DMS114 treated with DMSO at 0.1 percent for 48 hours (cell line): ENCODE measurements around the gene GRIN2A.
A peak's percentile ranks its signal among the peaks of the same experiment; 100 is the strongest.
"Not testable (repeated sequence)": the region's sequence is repeated elsewhere in the genome, so short reads cannot be mapped to it uniquely, and the experiment has no call there.

Source experiments
- DNase-seq: peaks from one replicate; lab custom pipeline; 2025; ENCODE audit not compliant: unreplicated experiment; lab: John Stamatoyannopoulos, UW

The GRIN2A gene

DNA sequence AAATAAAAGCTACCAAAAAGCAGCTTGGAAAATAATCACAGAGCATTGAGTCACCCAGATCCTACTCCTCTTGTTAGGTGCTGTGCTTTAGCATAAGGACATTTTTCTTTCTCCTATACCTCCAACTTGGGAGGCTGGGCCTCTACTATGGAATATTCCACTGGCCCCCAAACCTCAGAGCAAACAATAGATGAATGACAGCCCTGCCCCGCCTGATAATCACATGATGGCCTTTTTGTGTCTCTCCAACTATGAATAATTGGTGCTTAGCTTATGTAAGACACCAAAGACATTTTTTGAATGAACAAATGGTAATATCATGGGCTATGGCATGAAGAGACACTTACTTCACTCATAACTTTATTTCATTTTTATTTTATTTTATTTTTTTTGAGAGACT lies 250.2 kb downstream of the GRIN2A start:
- no peak for DNase-seq

DNA sequence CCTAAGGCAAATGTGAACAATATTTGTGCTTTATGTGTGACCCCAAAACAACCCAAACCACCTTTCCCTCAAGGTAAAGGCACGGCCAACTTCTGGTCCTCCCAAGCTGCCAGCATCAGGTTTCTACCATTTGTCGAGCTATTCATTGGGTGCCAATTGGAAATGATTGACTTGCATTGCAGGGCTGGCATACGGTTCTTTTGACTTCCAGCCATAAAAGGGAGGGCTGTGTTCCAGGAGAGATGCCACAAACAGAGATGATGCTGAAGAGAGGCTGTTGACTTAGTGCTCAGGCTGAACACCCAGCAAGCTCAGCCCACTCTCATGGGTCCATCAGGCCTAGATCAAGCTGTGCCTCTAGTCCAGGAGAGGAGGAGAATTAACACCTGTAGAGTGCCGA lies 252.4 kb downstream of the GRIN2A start:
- no peak for DNase-seq

DNA sequence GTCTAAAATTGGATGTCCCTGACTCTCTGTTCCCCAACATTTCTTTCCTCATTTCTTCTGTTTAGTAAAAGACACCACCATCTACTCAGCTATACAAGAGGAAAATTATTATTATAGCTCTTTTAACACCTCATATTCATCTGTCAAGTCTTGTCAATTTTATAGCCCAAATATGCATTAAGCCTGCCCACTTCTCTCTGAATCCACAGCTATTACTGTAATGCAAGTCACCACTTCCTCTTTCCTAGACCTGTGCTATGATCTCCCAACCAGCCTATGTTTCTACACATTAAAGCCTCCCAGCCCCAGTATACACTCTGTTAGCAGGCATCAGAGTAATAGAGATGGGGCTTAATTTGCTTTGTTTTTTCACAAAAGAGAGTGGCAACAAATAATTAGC lies 252.9 kb downstream of the GRIN2A start:
- DNase-seq, result no peak

DNA sequence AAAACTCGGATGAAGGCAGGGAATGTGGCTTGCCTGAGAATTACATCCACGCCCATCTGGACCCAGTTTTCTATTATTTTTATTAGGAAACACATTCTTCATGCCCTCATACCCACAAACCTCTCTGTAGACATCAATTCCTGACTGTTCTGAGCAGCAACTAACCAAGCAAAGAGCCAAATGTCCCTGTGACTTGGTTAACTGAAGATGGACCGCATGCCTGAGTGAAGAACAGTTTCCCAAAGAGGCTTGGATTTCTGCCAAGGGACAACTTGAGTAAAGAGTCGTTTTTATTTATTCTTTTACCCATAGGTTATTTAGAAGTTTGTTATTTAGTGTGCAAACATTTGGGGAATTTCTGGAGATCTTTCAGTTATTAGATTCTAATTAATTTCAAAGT lies 259.8 kb downstream of the GRIN2A start:
- no peak for DNase-seq

DNA sequence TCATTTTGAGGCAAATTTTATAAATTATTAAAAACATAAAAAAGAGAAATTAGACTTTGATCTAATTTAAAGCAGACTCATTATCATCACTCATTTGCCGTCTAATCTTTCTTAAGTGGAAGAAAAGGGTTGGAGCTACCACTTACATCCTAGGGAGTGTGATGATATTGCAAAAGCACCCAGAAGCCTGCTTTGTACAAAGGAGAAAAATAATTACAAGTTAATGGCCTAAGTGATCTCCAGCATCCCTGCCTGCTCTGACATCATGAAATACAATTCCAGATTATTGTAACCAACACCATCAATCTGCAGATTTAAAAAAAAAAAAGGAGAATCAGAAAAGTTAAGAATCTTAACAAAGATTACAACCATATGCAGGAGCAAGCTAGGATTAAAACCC lies 260.2 kb downstream of the GRIN2A start:
- no peak for DNase-seq

DNA sequence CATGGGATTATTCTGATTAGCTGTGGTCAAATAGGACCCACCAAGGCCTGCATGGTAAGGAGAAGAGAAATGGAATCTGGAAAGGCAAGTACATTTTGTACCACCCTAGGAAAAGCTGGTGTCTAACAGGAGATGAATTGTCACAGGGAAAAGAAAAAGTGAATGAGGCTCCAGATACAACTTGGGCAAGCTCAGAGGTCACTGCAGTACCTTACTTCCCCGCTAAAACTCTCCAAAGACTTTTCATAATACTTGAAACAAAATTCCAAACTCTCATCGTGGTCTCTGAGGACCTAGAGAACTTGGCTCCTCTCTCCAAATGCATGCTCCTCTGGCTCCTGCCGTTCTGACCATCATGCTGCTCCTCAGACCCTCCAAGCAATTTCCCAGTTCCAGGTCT lies 262.8 kb downstream of the GRIN2A start:
- DNase-seq, result peak; percentile 2

DNA sequence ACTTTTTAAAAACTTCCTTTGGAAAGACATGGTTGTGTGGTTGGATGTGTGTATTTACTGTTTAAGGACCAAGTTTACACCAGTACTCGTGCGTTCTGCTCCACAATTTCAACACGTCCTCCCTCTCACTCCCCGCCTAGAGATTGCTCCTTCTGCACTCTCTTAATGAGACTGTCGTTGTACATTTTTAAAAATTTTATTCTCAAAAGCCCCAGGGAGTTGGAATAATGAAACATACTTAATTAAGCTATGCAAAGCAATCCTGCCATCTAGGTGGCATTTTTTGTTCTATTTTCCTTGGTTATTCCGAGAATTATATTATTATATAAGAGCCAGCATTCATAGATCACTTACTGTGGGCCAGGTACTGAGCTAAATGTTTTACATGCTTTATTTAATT lies 264.5 kb downstream of the GRIN2A start:
- no peak for DNase-seq

DNA sequence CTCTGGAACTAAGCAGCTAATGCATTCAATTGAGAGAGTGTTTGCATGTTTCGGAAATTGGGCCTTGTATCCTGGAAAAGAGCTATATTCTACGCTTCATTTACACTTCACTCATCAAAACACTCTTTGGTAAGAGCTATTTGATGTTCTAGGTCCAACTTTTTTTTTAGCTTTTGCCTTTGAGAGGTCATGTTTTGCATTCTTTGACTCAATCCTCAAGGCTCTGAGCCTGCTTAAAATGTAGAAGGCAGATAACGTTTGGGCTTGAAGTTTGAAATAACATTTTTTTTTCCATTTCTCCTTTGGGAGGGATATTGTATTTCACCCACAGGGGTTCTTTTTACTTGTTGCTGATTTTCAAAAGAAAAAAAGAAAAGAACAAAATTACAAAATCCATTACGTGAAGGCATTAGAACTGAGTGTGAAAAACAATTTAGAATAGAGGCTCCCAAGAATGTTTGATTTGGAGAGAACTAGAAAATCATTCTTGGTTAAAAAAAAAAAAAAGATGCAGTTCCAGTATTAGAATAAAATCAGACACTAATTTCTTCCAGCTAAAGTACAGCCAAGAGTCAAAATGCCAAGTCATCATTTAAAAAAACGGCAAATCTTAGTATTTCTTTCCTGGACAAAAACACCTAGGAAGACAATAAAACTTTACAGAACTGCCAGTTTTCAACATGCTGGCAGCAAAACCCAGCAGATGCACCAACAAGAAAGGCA lies 268.5 kb downstream of the GRIN2A start:
- DNase-seq, result no peak

DNA sequence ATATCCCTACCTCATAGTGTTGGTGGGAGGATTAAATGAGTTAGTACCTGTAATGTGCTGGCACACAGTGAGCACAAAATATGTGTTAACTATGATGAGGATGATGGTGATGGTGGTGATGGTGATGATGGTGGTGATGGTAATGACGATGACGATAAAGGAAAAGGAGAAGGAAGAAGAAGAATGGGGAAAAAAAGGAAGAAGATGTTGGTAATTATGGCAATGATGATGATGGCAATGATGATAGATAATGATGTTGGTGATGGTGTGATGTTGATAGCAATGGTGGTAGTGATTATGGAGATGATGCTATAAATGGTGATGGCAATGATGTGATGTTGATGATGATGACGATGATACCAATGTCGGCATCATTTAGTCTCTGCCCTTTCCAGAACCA lies 270.2 kb downstream of the GRIN2A start:
- DNase-seq, result no peak

DNA sequence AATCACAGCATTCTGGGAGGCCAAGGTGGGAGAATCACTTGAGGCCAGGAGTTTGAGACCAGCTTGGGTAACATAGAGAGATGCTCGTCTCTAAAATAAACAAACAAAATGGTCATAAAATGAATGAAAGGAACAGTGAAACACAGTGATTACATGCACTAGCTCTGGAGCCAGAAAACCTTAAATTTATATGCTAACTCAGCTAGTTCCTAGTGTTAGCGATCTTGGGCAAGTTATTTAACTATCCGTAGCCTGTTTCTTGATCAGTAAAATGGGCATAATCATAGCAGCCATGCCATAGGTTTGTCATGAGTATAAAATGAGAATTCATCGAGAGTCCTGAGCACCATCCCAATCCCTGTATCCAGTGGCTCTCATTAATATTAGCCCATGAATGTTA lies 271.0 kb downstream of the GRIN2A start:
- no peak for DNase-seq

DNA sequence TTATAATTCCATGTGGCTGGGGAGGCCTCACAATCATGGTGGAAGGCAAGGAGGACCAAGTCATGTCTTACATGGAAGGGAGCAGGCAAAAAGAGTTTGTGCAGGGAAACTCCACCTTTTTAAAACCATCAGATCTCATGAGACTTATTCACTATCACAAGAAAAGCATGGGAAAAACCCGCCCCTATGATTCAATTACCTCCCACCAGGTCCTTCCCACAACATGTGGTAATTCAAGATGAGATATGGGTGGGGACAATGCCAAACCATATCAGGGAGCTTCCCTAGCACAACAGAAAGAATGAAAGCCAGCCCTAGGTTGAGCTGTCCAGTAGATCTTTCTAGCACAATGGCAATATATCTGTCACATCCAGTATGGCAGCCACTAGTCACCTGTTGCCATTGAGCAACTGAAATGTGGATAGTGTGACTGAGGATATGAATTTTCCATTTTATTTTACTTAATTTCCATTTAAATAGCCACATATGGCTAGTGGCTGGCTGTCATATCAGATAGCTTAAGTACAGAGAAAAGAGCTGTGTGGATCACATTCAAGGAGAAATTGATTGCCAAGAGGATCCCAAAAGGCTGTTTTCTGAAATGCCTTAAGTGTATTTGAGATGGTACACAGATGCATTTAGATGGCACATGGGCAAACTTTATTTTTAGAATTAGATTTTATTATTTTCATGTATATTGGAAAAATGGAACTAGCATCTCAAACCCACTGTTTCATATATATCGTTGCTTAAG lies 273.0 kb downstream of the GRIN2A start:
- no peak for DNase-seq

DNA sequence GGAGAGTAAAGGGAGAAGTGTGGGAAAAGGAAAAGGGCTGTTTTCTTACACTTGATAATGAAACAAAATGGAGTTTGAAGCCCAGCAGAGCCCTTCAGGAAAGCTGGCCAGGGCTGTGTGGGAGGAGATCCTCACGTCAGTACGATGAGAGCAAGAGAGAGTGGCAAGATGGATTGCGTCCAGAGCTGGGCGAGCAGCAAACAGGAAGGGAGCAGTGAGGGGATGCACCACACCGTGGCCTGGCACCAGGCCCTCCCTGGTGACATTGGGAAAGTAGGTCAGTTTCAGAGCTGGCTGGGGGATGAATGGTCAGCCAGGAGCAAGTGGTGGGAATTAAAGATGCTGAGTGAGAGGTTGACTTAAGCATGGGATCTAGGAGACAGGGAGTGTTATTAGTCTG lies 273.6 kb downstream of the GRIN2A start:
- DNase-seq, result no peak

DNA sequence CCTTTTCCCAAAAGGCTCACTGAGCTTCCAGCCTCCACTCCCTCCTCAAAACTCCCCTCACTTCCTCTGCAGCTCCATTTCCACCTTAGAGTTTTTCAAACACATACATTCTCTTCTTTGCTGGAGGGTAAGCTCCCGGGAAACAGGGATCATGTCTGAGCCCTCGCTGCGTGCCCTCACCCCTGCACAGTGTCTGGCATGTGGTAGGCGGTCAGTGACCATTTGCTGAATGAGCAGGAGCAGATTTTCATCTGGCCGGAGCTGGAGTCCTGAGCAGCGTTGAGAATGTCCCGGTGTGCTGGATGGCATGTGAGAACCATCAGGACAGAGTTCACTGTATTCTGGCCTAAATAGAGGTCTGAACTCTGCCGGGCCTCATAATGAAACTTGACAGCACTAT lies 274.5 kb downstream of the GRIN2A start:
- DNase-seq, result no peak

DNA sequence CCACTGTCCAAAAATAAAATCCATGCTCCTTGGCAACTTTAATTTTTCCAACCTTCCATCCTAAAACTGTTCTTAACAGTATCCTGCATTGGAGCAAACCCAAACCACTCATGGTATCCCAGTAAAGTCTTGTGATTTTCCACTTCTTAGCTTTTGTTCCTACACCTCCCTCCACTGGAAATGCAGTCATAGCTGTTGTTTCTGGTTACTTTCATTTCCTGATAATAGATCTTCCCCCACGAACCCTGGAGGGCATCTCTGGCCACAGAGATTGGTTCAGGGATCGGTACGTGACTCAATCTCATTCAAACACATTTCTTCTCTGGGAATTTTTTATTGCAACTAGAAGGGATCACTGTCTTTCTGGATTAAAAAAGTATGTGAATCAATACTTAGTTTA lies 276.0 kb downstream of the GRIN2A start:
- no peak for DNase-seq

DNA sequence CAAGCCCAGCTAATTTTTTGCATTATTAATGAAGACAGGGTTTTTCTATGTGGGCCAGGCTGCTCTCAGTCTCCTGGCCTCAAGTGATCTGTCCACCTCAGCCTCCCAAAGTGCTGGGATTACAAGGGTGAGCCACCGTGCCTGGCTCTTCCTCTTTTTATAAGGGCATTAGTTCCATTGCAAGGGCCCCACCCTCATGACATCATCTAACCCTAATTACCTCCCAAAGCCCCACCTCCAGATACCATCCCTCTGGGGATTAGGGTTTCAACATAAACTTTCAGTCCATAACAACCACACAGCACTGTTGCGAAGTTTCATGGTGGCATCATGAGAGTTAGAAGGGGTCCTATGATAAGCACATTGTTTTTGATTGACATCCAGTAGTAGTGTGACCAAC lies 277.7 kb downstream of the GRIN2A start:
- no peak for DNase-seq

DNA sequence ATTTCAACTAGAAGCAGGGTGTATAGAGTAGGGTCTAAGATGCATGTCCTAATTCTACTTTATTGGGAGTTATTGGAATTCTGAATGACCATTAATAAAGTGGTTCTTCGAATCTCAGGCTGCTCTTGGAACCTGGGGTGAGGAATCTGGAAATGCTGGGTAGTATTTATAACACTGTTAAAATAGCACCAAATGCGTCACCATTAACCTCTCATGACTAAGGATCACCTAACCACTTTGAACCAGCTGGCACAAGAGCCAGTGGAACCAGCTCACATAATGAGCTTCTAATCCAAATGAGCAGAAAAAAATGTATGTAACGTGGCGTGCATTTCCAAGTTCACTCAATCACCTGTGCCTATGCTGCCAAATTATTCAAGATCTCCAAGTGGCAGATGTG lies 281.7 kb downstream of the GRIN2A start:
- no peak for DNase-seq

DNA sequence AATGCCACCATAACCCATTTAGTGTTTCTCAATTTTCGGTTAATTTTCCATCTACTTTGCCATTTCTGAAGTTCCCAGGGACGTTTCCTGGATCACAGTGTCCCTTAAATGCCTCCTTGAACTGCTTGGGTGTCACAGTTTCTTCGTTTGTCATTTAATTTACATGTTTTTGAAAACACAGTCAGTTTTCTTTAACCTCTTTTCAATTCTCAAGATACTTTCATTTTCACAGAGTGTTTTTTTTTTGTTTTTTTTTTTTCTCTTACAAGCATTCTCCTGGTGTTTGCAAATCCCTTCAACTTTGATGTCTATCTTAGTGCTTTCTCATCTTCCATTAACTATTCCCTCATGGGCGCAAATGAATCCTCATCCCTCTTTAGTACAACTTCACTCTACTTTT lies 283.7 kb downstream of the GRIN2A start:
- no peak for DNase-seq

DNA sequence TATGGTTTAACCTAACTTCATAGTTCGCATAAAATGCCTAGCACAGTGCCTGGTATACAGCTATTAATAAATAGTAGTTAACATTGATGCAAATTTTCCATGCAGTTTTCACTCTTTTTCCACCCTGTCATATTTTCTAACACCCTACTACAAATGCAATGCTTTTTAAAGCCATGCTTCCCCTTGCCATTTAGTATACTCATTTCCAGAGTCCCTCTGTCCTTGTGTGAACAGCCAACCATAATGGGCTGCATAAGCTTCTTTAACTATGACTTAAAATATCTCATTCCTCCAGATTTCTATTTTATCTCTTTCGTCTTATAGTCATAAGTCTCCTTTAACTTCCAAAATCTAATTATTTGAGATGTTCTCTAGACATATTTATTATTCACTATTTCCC lies 284.1 kb downstream of the GRIN2A start:
- no peak for DNase-seq

DNA sequence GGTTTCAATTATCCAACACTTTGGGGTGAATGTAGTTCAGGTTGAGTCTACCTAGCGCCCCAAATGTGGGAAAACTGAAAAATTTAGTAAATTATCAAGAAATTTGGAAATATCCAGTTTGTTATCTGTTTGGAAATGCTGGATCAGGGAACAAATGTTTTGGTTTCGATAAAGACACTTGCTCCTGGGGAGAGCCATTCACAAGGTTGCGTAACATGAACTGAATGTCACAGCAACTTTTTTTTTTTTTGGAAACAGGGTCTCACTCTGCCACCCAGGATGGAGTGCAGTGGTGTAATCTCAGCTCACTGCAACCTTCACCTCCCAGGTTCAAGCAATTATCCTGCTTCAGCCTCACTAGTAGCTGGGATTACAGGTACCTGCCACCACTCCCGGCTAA lies 286.4 kb downstream of the GRIN2A start:
- DNase-seq, result no peak

DNA sequence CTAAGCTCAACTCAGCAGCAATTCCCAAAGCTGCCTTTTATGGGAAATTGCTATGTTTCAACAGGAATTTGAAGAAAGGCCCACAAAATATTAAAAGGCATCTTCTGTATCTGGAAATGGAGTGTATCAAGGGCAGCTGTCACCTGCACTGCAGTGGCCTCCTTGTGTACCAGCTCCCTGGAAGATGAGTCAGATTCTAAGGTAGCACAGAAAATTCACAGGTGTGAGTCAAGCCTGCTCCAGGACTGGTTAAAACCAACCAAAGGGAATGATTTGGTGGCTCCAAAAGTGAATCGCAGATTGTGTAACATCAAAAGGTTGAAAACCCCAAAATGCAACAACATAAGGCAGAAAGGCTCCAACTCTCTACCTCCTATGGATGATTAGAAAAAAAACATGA lies 296.4 kb downstream of the GRIN2A start:
- no peak for DNase-seq

DNA sequence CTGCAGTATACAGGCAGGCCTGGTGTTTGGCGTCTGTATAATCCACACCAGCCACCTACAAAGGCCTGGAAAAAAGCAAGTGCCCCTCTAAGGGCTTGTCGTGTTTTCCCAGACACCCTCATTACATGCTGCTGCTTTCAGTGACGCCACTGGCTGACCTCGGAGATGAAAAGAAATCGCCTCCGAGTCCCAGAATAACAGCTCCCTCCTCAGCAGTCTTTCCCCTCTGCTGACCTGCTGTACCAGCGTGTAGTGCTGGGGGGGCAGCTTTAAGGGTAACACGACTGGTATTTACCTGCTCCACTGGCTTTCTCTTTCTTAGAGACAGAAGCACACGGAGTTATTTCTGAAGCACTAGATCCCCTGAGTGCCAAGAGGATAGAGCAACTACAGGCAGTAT lies 296.8 kb downstream of the GRIN2A start:
- DNase-seq, result no peak

DNA sequence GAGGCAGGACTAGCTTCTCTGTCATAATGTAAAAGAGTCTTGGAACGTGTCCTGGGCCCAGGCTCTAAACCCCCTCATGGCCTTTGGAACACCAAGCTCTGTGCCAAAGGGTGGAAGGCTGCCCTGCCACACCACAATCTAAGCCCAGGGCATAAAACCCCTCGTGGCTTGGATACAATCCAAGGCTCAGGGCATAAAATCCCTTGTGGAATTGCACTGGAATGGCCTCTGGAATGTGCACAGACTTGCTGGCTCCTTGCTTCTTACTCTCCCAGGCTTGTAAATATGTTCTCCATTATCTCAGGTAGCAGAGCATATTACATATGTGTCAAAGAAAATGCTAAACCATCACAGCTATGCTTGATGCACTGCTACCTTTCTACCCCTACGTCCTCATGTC lies 306.2 kb downstream of the GRIN2A start:
- DNase-seq, result not testable (repeated sequence)

DNA sequence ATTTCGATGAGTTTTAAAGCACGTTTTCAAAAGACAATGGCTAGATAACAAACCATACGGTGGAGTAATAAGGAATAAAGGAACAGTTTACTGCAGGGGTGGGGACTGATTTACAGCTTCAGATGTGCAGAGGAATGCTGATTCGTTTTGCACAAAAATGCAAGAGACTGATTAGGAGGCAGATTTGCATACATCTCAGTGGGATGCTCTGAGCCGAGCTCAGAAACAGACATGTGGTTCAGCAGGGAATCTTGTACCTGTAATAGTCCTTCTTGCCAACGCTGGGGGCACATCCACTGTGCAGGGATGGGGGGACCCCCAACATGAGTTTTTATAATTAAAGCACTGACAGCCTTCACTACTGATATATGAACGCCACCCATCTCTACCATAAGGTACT lies 308.0 kb downstream of the GRIN2A start:
- no peak for DNase-seq
